Transverse colon (tissue), 4 donors: ENCODE results near the gene KRTAP12-3. TPM values are rescaled to one million over a fixed set of nuclear protein-coding genes. Genes with fewer than 3 reads are reported as not detected.

Experiments used
- DNase-seq: peaks from one replicate; pipeline ENCODE4 v3.0.0-alpha.2; 2019
- H3K27ac ChIP-seq, 4 donors: fragments of 200-600 bp; sonication (generic); 2 replicates each; pipeline ENCODE4 v1.5.1; 2016 to 2018; ENCODE audit warnings: inconsistent platforms in 4 of 4
- H3K27me3 ChIP-seq: fragments of 200-600 bp; sonication (generic); 2 replicates; pipeline ENCODE4 v1.5.1; 2017; ENCODE audit warnings: inconsistent platforms
- H3K36me3 ChIP-seq, 4 donors: fragments of 200-600 bp; sonication (generic); 2 replicates each; pipeline ENCODE4 v1.5.1; 2017 to 2019; ENCODE audit warnings: inconsistent platforms in 4 of 4
- H3K4me1 ChIP-seq, 4 donors: fragments of 200-600 bp; sonication (generic); 2 replicates each; pipeline ENCODE4 v1.5.1; 2017 to 2020; ENCODE audit warnings: inconsistent platforms in 4 of 4
- H3K4me3 ChIP-seq, 4 donors: fragments of 200-600 bp; sonication (generic); 1 replicate in 1 of 4; 2 replicates in 3 of 4; pipeline versions ENCODE4 v1.5.1 to v1.6.1; 2017 to 2019; ENCODE audit warnings: inconsistent platforms in 4 of 4
- H3K9me3 ChIP-seq, 2 donors: fragments of 200-600 bp; sonication (generic); 2 replicates each; pipeline ENCODE4 v1.5.1; 2017 to 2019; ENCODE audit warnings: inconsistent platforms in 2 of 2
- EP300 ChIP-seq: sonication (generic); formaldehyde crosslinking; IDR thresholded peaks from one replicate; pipeline ENCODE4 v1.6.1; 2017; ENCODE audit warnings: antibody characterized with exemption, low read depth
- POLR2A ChIP-seq: fragments of 450-650 bp; IDR thresholded peaks from one replicate; pipeline ENCODE4 v1.6.1; 2016; ENCODE audit warnings: antibody characterized with exemption, mild to moderate bottlenecking, moderate library complexity
- POLR2AphosphoS5 ChIP-seq, 3 donors: sonication (generic); formaldehyde crosslinking; IDR thresholded peaks; one replicate each; pipeline ENCODE4 v1.6.1; 2016; ENCODE audit warnings: antibody characterized with exemption in 3 of 3
- WGBS, 2 donors: methylation state at CpG; one replicate each; pipeline ENCODE4 v1.1.5; 2018; ENCODE audit warnings: low coverage in 1 of 2; 5-methylcytosine and 5-hydroxymethylcytosine counted together
- in situ Hi-C, 4 donors: fragments of 200-750 bp; cut with MboI; loops; one replicate each; pipeline versions ENCODE4 v1.15.0 to v1.15.1; 2017; ENCODE audit warnings: low sequenced_read_pairs in 3 of 4, low pct_ligation_motif_present in 1 of 4, low pct_unique_long_range_greater_than_20kb in 1 of 4
- intact Hi-C: fragments of 100-400 bp; cut with DNase I; formaldehyde crosslinking; loops from one replicate; pipeline ENCODE4 v1.15.1; 2023; ENCODE audit warnings: low total_unique reads
- total RNA-seq, 4 donors: library from RNA; depleted of rRNA; stranded (reverse); fragments of >200 nt; gene quantifications; one replicate each; pipeline ENCODE4 v1.1.0, GENCODE V29; 2016
- TF ChIP-seq, protein P1 (sequence below), 5 experiments: fragments of 200-600 bp in 3 of 5; fragments of 450-650 bp in 2 of 5; sonication (generic) in 3 of 5; IDR thresholded peaks; 1 replicate in 2 of 5; 2 replicates in 3 of 5; pipeline ENCODE4 v1.5.1; 2016 to 2017; ENCODE audit warnings: antibody characterized with exemption in 5 of 5, inconsistent platforms in 3 of 5, mild to moderate bottlenecking in 2 of 5, moderate library complexity in 1 of 5

The KRTAP12-3 gene
- total RNA-seq, 4 donors from 2014 or later: not detected

DNA sequence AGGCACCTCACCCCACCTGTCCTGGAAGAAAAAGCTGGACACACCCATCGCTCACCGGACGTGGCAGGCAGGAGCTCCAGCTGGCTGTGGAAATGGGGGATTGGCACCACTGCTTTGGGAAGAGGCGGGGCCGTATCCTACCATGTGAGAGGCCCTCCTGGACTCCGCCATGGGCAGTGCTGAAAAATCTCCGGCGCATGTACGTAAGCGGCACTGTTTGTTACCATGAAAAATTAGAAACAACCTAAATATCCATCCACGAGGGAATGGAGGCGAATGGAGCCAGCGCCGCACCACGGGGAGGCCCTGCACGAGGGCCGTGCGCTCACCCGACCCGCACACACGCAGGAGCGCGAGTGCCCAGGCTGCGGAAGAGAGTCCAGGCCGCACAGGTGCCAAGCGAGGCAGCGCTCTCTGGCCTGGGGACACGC, 42.8 kb upstream of the KRTAP12-3 start:
- H3K36me3 ChIP-seq: no peaks in the 10 kb centered on the region
- no peak overlapping the region for H3K4me3 ChIP-seq

DNA sequence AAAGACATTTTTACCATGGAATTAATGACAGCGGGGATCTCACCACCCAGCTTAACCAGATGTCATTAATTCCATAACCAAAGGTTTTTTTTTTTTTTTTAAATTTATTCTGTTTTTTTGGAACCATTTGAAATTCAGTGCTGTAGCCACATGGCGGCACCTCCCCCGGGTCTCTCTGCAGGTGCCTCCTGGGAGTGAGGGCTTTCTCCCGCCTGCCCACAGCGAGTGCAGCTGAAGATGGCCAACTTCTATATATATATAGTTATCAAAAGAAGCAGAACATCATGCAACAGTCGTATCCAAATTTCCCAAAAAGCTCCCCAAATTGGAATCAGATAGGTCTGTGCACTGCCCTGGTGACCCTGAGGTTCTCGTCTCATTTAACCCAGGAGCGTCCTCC, 42.3 kb upstream of the KRTAP12-3 start:
- TF ChIP-seq POLR2A: no peak
- Histone ChIP-seq H3K36me3 (no peaks in the 10 kb centered on the region), H3K27ac (no peak overlapping the region), H3K9me3 (peaks cover 4 to 6% of the 10 kb centered on the region in 2 donors), H3K4me1 (peaks cover 0 to 3% (median 0%) of the 10 kb centered on the region in 4 donors), H3K27me3 (no peaks in the 10 kb centered on the region), H3K4me3 (no peak overlapping the region)
- intact Hi-C loops (no loop called here), in situ Hi-C loops (no loop called here)
- WGBS, 2 donors: 79 to 82% methylated on average over 5 to 8 of the region's 8 CpGs
- DNase-seq: no peak

More for the DNA sequence above, 42.8 kb upstream of the KRTAP12-3 start:
- peaks cover 5 to 7% of the 10 kb centered on the region in 2 donors for H3K9me3 ChIP-seq
- no peak overlapping the region for H3K27ac ChIP-seq
- DNase-seq: no peak
- WGBS, 2 donors: 86 to 95% methylated on average over 8 to 28 of the region's 28 CpGs
- TF ChIP-seq POLR2AphosphoS5 (IDR thresholded peaks at IDR 0.05) (no peak), POLR2A (no peak), EP300 (no peak)
- TF ChIP-seq, protein P1, sequence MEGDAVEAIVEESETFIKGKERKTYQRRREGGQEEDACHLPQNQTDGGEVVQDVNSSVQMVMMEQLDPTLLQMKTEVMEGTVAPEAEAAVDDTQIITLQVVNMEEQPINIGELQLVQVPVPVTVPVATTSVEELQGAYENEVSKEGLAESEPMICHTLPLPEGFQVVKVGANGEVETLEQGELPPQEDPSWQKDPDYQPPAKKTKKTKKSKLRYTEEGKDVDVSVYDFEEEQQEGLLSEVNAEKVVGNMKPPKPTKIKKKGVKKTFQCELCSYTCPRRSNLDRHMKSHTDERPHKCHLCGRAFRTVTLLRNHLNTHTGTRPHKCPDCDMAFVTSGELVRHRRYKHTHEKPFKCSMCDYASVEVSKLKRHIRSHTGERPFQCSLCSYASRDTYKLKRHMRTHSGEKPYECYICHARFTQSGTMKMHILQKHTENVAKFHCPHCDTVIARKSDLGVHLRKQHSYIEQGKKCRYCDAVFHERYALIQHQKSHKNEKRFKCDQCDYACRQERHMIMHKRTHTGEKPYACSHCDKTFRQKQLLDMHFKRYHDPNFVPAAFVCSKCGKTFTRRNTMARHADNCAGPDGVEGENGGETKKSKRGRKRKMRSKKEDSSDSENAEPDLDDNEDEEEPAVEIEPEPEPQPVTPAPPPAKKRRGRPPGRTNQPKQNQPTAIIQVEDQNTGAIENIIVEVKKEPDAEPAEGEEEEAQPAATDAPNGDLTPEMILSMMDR (IDR thresholded peaks at IDR 0.05): no peak
- peaks cover 0 to 3% (median 0%) of the 10 kb centered on the region in 4 donors for H3K4me1 ChIP-seq
- in situ Hi-C loops (no loop called here), intact Hi-C loops (no loop called here)
- H3K27me3 ChIP-seq: no peaks in the 10 kb centered on the region

DNA sequence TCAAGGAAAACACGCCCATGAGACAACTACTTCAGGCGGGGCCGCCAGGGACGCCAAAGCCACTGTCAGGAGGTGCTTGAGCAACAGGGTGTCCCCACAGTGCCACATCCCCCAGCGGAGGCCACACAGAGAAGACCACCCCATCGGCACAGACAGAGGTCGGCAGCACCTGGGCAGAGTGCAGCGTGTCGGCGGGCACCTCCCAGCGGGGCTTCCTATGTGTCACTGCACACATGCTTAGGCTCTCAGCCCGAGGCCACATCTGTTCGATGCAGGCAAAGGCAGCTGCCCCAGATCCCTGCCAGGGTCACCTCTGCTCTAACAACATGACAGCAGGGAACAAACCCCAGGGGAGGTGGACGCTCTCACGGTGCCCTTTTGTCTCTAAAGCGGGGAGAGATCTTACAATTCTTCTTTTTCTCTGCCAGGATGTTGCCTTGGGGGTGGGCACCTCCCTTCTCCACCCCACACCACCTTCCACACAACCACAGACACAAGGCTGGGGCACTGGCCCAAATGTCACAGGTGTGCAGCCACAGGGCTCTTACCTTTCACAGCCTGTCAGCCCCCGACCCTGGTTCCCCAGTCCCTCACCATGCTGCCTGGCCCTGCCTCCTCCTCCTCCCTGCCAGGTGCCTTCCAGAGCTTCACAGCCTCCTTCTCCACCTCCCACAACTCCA, 41.7 kb upstream of the KRTAP12-3 start:
- in situ Hi-C loops: no loop called here
- Histone ChIP-seq H3K36me3 (no peaks in the 10 kb centered on the region), H3K4me1 (peaks cover 0 to 3% (median 0%) of the 10 kb centered on the region in 4 donors), H3K27me3 (no peaks in the 10 kb centered on the region), H3K4me3 (no peak overlapping the region), H3K9me3 (peaks cover 0 to 6% of the 10 kb centered on the region in 2 donors), H3K27ac (no peak overlapping the region)
- TF ChIP-seq, protein P1 (IDR thresholded peaks at IDR 0.05): no peak
- no peak for TF ChIP-seq POLR2A
- no peak for TF ChIP-seq EP300
- TF ChIP-seq POLR2AphosphoS5 (IDR thresholded peaks at IDR 0.05): no peak
- intact Hi-C loops: no loop called here
- DNase-seq: no peak
- 83% methylated on average over 17 of the region's 17 CpGs; no CpG with 5 or more reads in 1 of the 2 donors for whole genome bisulfite sequencing, 2 donors

DNA sequence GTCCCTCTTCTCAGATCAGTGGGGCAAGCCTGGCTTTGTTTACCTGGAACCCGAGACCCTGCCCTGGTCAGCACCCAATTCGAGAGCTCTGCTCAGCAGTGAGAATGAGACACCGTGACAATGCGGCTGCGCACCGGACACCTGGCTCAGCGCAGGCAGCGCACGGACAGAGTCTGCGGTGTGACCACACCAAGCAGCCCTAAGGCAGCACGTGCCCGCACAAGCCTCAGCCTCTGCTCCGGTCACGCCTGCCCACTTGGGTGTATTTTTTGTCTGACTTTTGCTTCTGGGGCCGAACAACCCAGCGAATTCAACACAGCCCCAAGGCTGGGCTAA, 41.2 kb upstream of the KRTAP12-3 start:
- intact Hi-C loops: no loop called here
- H3K4me3 ChIP-seq: no peak overlapping the region
- 85% methylated on average over 16 of the region's 16 CpGs; no CpG with 5 or more reads in 1 of the 2 donors for WGBS, 2 donors
- DNase-seq: no peak
- H3K36me3 ChIP-seq: no peaks in the 10 kb centered on the region
- in situ Hi-C loops: no loop called here
- no peak overlapping the region for H3K27ac ChIP-seq
- H3K9me3 ChIP-seq: peaks cover 0 to 6% of the 10 kb centered on the region in 2 donors
- TF ChIP-seq POLR2AphosphoS5 (IDR thresholded peaks at IDR 0.05): no peak
- peaks cover 0 to 3% (median 0%) of the 10 kb centered on the region in 4 donors for H3K4me1 ChIP-seq
- H3K27me3 ChIP-seq: no peaks in the 10 kb centered on the region

DNA sequence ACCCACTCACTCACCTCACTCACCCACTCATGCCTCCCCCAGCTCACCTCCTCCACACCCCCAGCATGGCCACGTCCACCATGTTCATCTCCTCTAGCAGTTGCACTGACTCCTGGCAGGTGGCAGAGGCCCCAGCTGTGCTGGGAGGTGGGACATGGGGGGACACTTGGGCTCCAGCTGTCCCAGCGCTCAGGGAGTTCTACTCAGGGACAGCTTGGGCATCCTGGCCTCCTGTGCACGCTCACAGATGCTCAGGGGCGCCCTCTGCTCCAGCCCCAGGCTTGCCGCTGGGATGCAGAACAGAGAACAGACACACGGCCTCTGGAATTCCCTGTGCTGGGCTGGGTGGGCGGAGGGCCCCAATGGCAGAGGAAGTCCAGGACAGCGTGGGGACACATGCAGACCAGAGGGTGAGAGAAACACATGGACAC, 40.6 kb upstream of the KRTAP12-3 start:
- DNase-seq: no peak
- Histone ChIP-seq H3K27ac (no peak overlapping the region), H3K9me3 (peaks cover 0 to 6% of the 10 kb centered on the region in 2 donors), H3K27me3 (no peaks in the 10 kb centered on the region), H3K4me3 (no peak overlapping the region), H3K4me1 (peaks cover 0 to 3% (median 0%) of the 10 kb centered on the region in 4 donors), H3K36me3 (no peaks in the 10 kb centered on the region)
- TF ChIP-seq, protein P1 (IDR thresholded peaks at IDR 0.05): no peak
- TF ChIP-seq POLR2AphosphoS5 (IDR thresholded peaks at IDR 0.05) (no peak), POLR2A (no peak), EP300 (no peak)
- intact Hi-C loops: no loop called here
- 59% methylated on average over 8 of the region's 8 CpGs; no CpG with 5 or more reads in 1 of the 2 donors for WGBS, 2 donors
- in situ Hi-C loops: no loop called here
